ENCODE measurements around the gene AMPD3.

DNA sequence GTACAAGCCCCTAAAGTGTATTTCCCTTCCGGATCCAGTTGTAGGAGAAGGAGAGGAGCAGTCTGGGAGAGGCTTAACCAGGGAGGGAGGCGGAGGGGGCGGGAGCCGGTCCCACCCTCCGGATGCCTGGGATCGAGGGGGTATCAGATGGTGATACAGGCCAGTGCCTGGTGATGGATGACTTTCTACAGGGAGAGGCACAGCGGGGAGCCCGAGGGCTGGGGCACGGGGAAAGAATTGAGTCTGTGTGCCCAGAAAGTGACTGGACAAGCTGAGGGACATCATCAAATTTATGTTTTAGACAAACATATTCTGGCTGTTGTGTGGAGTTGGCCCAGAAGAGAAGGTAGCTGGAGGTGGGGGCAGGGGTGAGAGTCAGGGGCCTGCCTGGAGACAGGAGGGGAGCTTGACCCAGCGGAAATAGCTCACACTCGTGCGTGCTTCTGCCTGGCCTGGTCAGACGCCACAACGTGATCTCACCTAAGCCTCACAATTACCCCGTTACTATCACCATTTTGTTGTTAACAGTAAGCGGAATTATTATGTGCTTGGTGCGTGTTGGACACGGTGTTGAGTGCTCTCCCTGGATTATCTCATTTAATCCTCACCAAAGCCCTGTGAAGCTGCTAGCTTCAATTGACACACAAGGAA lies 42.4 kb downstream of the AMPD3 start:
- TF ChIP-seq POLR2A (IDR thresholded peaks at IDR 0.05; ENCODE audit: low read depth, low read length), result no peak
- no peak for TF ChIP-seq POLR2AphosphoS5 (IDR thresholded peaks at IDR 0.05; ENCODE audit: low read depth, low read length)

All from GM12892 (cell line).